GM23338 (cell line): ENCODE results near the gene UIMC1. TPM values are rescaled to one million over a fixed set of nuclear protein-coding genes. Genes with fewer than 3 reads are reported as not detected.

Experiments
- ATAC-seq: fragments of 200-7000 bp; cut with Tn5 transposase; 3 replicates; pipeline ENCODE4 v1.9.1; 2020
- DNase-seq: peaks from one replicate; pipeline ENCODE4 v3.0.0-alpha.2; 2015; ENCODE audit warnings: low spot score
- H2AFZ ChIP-seq: fragments of 200-600 bp; sonication (generic); 2 replicates; pipeline ENCODE4 v1.8.0; 2016; ENCODE audit warnings: antibody characterized with exemption, mild to moderate bottlenecking, moderate library complexity
- H3F3A ChIP-seq: fragments of 200-600 bp; sonication (generic); replicated peaks from 2 replicates; pipeline ENCODE4 v1.8.0; 2017; ENCODE audit warnings: antibody characterized with exemption, mixed run types, low read depth
- H3K27ac ChIP-seq: fragments of 200-600 bp; sonication (generic); 2 replicates; pipeline ENCODE4 v1.6.1; 2016; ENCODE audit warnings: low read depth
- H3K27me3 ChIP-seq: fragments of 200-600 bp; sonication (generic); 2 replicates; pipeline ENCODE4 v1.8.0; 2016; ENCODE audit warnings: mild to moderate bottlenecking, mixed run types, moderate library complexity; ENCODE audit not compliant: insufficient read depth
- H3K36me3 ChIP-seq: fragments of 200-600 bp; sonication (generic); 2 replicates; pipeline ENCODE4 v1.8.0; 2016; ENCODE audit warnings: mild to moderate bottlenecking; ENCODE audit not compliant: insufficient read depth
- H3K4me1 ChIP-seq: fragments of 200-600 bp; sonication (generic); 2 replicates; pipeline ENCODE4 v1.8.0; 2016; ENCODE audit warnings: mild to moderate bottlenecking, moderate library complexity; ENCODE audit not compliant: insufficient read depth
- H3K4me2 ChIP-seq: fragments of 200-600 bp; sonication (generic); 2 replicates; pipeline ENCODE4 v1.7.1; 2017; ENCODE audit warnings: mixed run types
- H3K4me3 ChIP-seq: fragments of 200-600 bp; sonication (generic); 2 replicates; pipeline ENCODE4 v1.6.1; 2016; ENCODE audit warnings: mixed run types
- H3K79me2 ChIP-seq: fragments of 200-600 bp; sonication (generic); replicated peaks from 2 replicates; pipeline ENCODE4 v1.8.0; 2017; ENCODE audit warnings: mild to moderate bottlenecking; ENCODE audit not compliant: insufficient read depth
- H3K9me2 ChIP-seq: fragments of 200-600 bp; sonication (generic); 2 replicates; pipeline ENCODE4 v1.8.0; 2017; ENCODE audit not compliant: insufficient read depth
- H4K20me1 ChIP-seq: fragments of 200-600 bp; sonication (generic); replicated peaks from 2 replicates; pipeline ENCODE4 v1.8.0; 2017; ENCODE audit warnings: mild to moderate bottlenecking; ENCODE audit not compliant: insufficient read depth
- H3K27ac Mint-ChIP-seq: 2 replicates; pipeline ENCODE4 v1.8.0; 2020; ENCODE audit warnings: inconsistent platforms, mild to moderate bottlenecking, moderate library complexity, mixed read lengths
- H3K27me3 Mint-ChIP-seq: 3 replicates; pipeline ENCODE4 v1.8.0; 2022; ENCODE audit warnings: low read depth, mild to moderate bottlenecking, moderate library complexity, mixed read lengths, inconsistent platforms; ENCODE audit not compliant: insufficient read depth, poor library complexity
- H3K36me3 Mint-ChIP-seq: 3 replicates; pipeline ENCODE4 v1.8.0; 2021; ENCODE audit warnings: low read depth, mild to moderate bottlenecking, inconsistent platforms, moderate library complexity, mixed read lengths
- H3K4me1 Mint-ChIP-seq: 3 replicates; pipeline ENCODE4 v1.8.0; 2020; ENCODE audit warnings: mild to moderate bottlenecking, inconsistent platforms, mixed read lengths
- H3K4me3 Mint-ChIP-seq: 3 replicates; pipeline ENCODE4 v1.8.0; 2021; ENCODE audit warnings: moderate library complexity, mild to moderate bottlenecking, inconsistent platforms, mixed read lengths
- H3K9me3 Mint-ChIP-seq: 3 replicates; pipeline ENCODE4 v1.8.0; 2020; ENCODE audit warnings: moderate library complexity, mild to moderate bottlenecking, inconsistent platforms, mixed read lengths
- CTCF ChIP-seq, 2 experiments: fragments of 200-600 bp in 1 of 2; sonication (generic) in 1 of 2; conservative IDR thresholded peaks; 2 replicates each; pipeline versions ENCODE4 v1.5.1 to v1.6.1; 2016 to 2017; ENCODE audit warnings: antibody characterized with exemption in 2 of 2, low read depth in 2 of 2, mild to moderate bottlenecking in 2 of 2, moderate library complexity in 1 of 2
- ETS1 ChIP-seq: IDR thresholded peaks from 2 replicates; pipeline ENCODE4 v1.6.1; 2016; ENCODE audit warnings: antibody characterized with exemption
- EZH2 ChIP-seq: fragments of 200-600 bp; sonication (generic); IDR thresholded peaks from one replicate; pipeline ENCODE4 v1.8.0; 2017; ENCODE audit warnings: antibody characterized with exemption, mild to moderate bottlenecking, low read depth; ENCODE audit not compliant: unreplicated experiment
- NANOG ChIP-seq: IDR thresholded peaks from 2 replicates; pipeline ENCODE4 v1.6.1; 2016; ENCODE audit warnings: antibody characterized with exemption, borderline replicate concordance
- REST ChIP-seq: IDR thresholded peaks from one replicate; pipeline ENCODE4 v1.6.1; 2018; ENCODE audit warnings: antibody characterized with exemption; ENCODE audit not compliant: unreplicated experiment
- STAT1 ChIP-seq: IDR thresholded peaks from one replicate; pipeline ENCODE4 v1.6.1; 2016; ENCODE audit warnings: antibody characterized with exemption; ENCODE audit not compliant: unreplicated experiment
- polyA plus RNA-seq: library from polyadenylated mRNA; unstranded; fragments of >200 nt; fragmentation: Nextera tagmentation; extraction: Ambion mirVana; gene quantifications from 2 replicates; pipeline ENCODE4 v1.2.1, GENCODE V29; 2016
- total RNA-seq: library from RNA; depleted of rRNA; stranded (reverse); fragments of >200 nt; shearing (Covaris generic); gene quantifications from 2 replicates; pipeline ENCODE4 v1.2.3, GENCODE V29; 2014

Gene UIMC1
- total and polyA plus RNA-seq, 2 experiments from 2014 or later, result 36.4 to 40.1 TPM

- TF ChIP-seq REST (no peak), ETS1 (no peak), STAT1 (no peak), EZH2 (no peak), NANOG (no peak)
Observed at GRCh38 chr5:176965633-176966032, 40.9 kb downstream of the UIMC1 start (continued).

GRCh38 chr5:176959051-176959450 lies 47.5 kb downstream of the UIMC1 start:
- DNase-seq, result peak; percentile 84

More at GRCh38 chr5:176959051-176959450, 47.5 kb downstream of the UIMC1 start:
- TF ChIP-seq CTCF (conservative IDR thresholded peaks at IDR 0.05; ENCODE audit: low read depth in 2 of 2) (peak; percentile 63 to 76), EZH2 (no peak)
- H3K4me3 Mint-ChIP-seq, result no peak overlapping the region
- ATAC-seq, result peak; percentile 90
- H3K4me1 ChIP-seq, result no peaks in the 10 kb centered on the region
- peaks cover 4% of the 10 kb centered on the region; the same call in 1 of the 2 replicates for H3K36me3 ChIP-seq
- peaks cover 11% of the 10 kb centered on the region; the same call in 2 of the 3 replicates for H3K36me3 Mint-ChIP-seq
- no peaks in the 10 kb centered on the region for H3K4me1 Mint-ChIP-seq
- no peaks in the 10 kb centered on the region for H3K9me3 Mint-ChIP-seq
- peaks cover 2% of the 10 kb centered on the region; the same call in 1 of the 2 replicates for H4K20me1 ChIP-seq
- H3K27me3 Mint-ChIP-seq, result no peaks in the 10 kb centered on the region
- no peaks in the 10 kb centered on the region for H3F3A ChIP-seq
- H3K27ac Mint-ChIP-seq, result no peak overlapping the region; the same call in 1 of the 2 replicates
- no peaks in the 10 kb centered on the region for H3K9me2 ChIP-seq
- H3K4me3 ChIP-seq, result no peak overlapping the region
- H3K27me3 ChIP-seq, result no peaks in the 10 kb centered on the region
- no peak overlapping the region for H3K27ac ChIP-seq
- no peak overlapping the region for H3K4me2 ChIP-seq
- H3K79me2 ChIP-seq, result peaks cover 7% of the 10 kb centered on the region
- H2AFZ ChIP-seq, result no peak overlapping the region
